ENCODE data around the gene SOCS3.
"Not testable (repeated sequence)": the region's sequence is repeated elsewhere in the genome, so short reads cannot be mapped to it uniquely, and the experiment has no call there.

Gene SOCS3

GRCh38 chr17:78340183-78340955 is 19.5 kb downstream of the SOCS3 start:
- no peak for DNase-seq (ENCODE audit: low read depth)
- TF ChIP-seq CTCF (IDR thresholded peaks at IDR 0.05; ENCODE audit: low read depth, low read length, missing control alignments), result no peak
- H3K4me3 ChIP-seq (ENCODE audit: low read depth, low read length), result no peak overlapping the region

DNA sequence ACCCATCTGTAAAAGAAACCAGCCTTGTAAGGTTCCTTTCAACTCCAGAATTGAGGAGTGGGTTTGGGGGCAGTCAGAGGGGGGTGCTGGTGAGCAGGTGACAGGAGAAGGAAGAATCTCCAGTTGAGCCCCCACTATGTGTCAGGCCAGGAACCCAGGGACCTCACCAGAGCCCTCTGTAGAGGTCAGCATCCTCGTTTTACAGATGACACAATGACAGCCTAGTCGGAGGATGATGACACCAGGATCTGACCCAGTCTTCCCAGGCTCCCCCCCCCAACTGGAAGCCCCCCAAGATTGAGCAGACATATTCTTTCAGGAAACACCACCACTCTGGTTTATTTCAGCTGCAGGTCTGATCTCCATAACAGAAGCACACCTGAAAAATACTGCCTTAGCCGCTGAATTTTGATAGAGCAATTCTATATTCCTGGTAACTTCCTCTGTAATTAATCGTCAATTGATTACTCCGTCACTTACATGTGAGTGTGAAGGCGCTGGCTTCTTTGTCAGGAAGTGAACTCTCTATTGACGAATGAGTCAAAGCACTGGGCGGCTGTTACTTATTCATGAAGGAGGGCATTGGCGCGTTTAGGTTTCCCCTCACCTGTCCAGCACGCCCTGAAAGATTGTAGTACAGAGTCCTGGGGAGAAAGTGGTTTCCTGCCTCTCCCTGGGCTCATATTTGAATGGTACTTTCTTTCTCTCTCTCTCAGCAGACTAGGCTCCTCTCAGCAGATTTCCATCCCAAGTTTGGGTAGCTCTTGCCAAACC is 21.2 kb downstream of the SOCS3 start:
- DNase-seq (ENCODE audit: low read depth), result peak; percentile 46
- no peak for TF ChIP-seq CTCF (IDR thresholded peaks at IDR 0.05; ENCODE audit: low read depth, low read length, missing control alignments)
- H3K4me3 ChIP-seq (ENCODE audit: low read depth, low read length), result no peak overlapping the region

- DNase-seq (ENCODE audit: low read depth), result peak; percentile 66
- H3K4me3 ChIP-seq (ENCODE audit: low read depth, low read length), result no peak overlapping the region
- no peak for TF ChIP-seq CTCF (IDR thresholded peaks at IDR 0.05; ENCODE audit: low read depth, low read length, missing control alignments)
Observed at GRCh38 chr17:78337244-78338109, 22.4 kb downstream of the SOCS3 start.

- TF ChIP-seq CTCF (IDR thresholded peaks at IDR 0.05; ENCODE audit: low read depth, low read length, missing control alignments), result no peak
- no peak overlapping the region for H3K4me3 ChIP-seq (ENCODE audit: low read depth, low read length)
- no peak for DNase-seq (ENCODE audit: low read depth)
Observed at GRCh38 chr17:78335209-78335608, 24.7 kb downstream of the SOCS3 start.

- H3K4me3 ChIP-seq (ENCODE audit: low read depth, low read length), result no peak overlapping the region
- DNase-seq (ENCODE audit: low read depth), result no peak
- no peak for TF ChIP-seq CTCF (IDR thresholded peaks at IDR 0.05; ENCODE audit: low read depth, low read length, missing control alignments)
Observed at GRCh38 chr17:78332991-78333390, 26.9 kb downstream of the SOCS3 start.

GRCh38 chr17:78331355-78331754 is 28.5 kb downstream of the SOCS3 start:
- H3K4me3 ChIP-seq (ENCODE audit: low read depth, low read length), result not testable (repeated sequence)

More at GRCh38 chr17:78331355-78331754, 28.5 kb downstream of the SOCS3 start:
- DNase-seq (ENCODE audit: low read depth), result not testable (repeated sequence)

All from GM12864 (cell line).